Measurements from ENCODE around the gene RPL38.

GRCh38 chr17:74202938-74203337 lies 540 bp upstream of the RPL38 start:
- no peak for TF ChIP-seq POLR2A (IDR thresholded peaks at IDR 0.05; ENCODE audit: low read length)
- no peak for TF ChIP-seq GATA1 (IDR thresholded peaks at IDR 0.05; ENCODE audit: low read depth, low read length)
